MCF 10A (cell line): ENCODE results near the gene CARD11. TPM values are rescaled to one million over a fixed set of nuclear protein-coding genes. Genes with fewer than 3 reads are reported as not detected.
A peak's percentile ranks its signal among the peaks of the same experiment; 100 is the strongest.

Source experiments
- Bru-seq: library from RNA; stranded (reverse); fragments of 400-500 nt; gene quantifications from one replicate; lab custom pipeline; 2021; lab: Mats Ljungman, UMichigan
- BruChase-seq, 2 experiments: library from RNA; stranded (reverse); fragments of 400-500 nt; gene quantifications; one replicate each; lab custom pipeline; 2021; lab: Mats Ljungman, UMichigan
- BruUV-seq: library from RNA; stranded (reverse); fragments of 400-500 nt; replicated peaks from 2 replicates; lab custom pipeline; 2021; lab: Mats Ljungman, UMichigan
- CTCF ChIA-PET: fragments of 300-600 bp; sonication (Branson Sonifier 250); formaldehyde crosslinking; extraction: SDS; loops from one replicate; lab custom pipeline; 2021; ENCODE audit warnings: antibody characterized with exemption, inconsistent platforms; lab: Yijun Ruan, JAX
- POLR2A ChIA-PET: fragments of 300-600, 350-650 bp; sonication (Branson Sonifier 250); formaldehyde crosslinking; extraction: SDS; loops from one replicate; lab custom pipeline; 2020; ENCODE audit warnings: antibody characterized with exemption, inconsistent platforms; lab: Yijun Ruan, JAX
- DNase-seq: peaks from one replicate; pipeline ENCODE4 v3.0.0-alpha.2; 2018; ENCODE audit not compliant: unreplicated experiment
- H3K27ac Mint-ChIP-seq: one replicate; pipeline ENCODE4 v1.8.0; 2022; ENCODE audit warnings: mild to moderate bottlenecking, low read depth, mixed read lengths; ENCODE audit not compliant: unreplicated experiment
- H3K27me3 Mint-ChIP-seq: one replicate; pipeline ENCODE4 v1.8.0; 2022; ENCODE audit warnings: mixed read lengths; ENCODE audit not compliant: insufficient read depth, unreplicated experiment
- H3K36me3 Mint-ChIP-seq: one replicate; pipeline ENCODE4 v1.8.0; 2022; ENCODE audit warnings: mild to moderate bottlenecking, moderate library complexity, mixed read lengths; ENCODE audit not compliant: insufficient read depth, unreplicated experiment
- H3K4me1 Mint-ChIP-seq: one replicate; pipeline ENCODE4 v1.8.0; 2022; ENCODE audit warnings: mixed read lengths; ENCODE audit not compliant: insufficient read depth, unreplicated experiment
- H3K4me3 Mint-ChIP-seq: one replicate; pipeline ENCODE4 v1.8.0; 2022; ENCODE audit warnings: mild to moderate bottlenecking, moderate library complexity, mixed read lengths; ENCODE audit not compliant: unreplicated experiment
- H3K9me3 Mint-ChIP-seq: one replicate; pipeline ENCODE4 v1.8.0; 2022; ENCODE audit warnings: mixed read lengths; ENCODE audit not compliant: unreplicated experiment
- CTCF ChIP-seq: fragments of 200-600 bp; IDR thresholded peaks from one replicate; pipeline ENCODE4 v1.8.0; 2022; ENCODE audit warnings: antibody characterized with exemption, mild to moderate bottlenecking; ENCODE audit not compliant: unreplicated experiment
- intact Hi-C: fragments of 100-400 bp; cut with micrococcal nuclease; formaldehyde crosslinking; loops from 2 replicates; pipeline ENCODE4 v1.14.1; 2022
- long read RNA-seq: library from polyadenylated mRNA; stranded (forward); transcript quantifications from one replicate; pipeline ENCODE4 v2.0.0, GENCODE V29; 2022
- total RNA-seq: library from RNA; stranded (reverse); gene quantifications from 2 replicates; pipeline ENCODE4 v1.2.3, GENCODE V29; 2022

CARD11 gene
- total RNA-seq, result not detected in 2 replicates
- percentile 6 among the genes with signal in this experiment for Bru-seq, nascent RNA
- percentile 4 among the genes with signal in this experiment for BruChase-seq, experiment 1, labeled RNA remaining after a 6-hour chase
- BruChase-seq, experiment 2, labeled RNA remaining after a 2-hour chase, result percentile 8 among the genes with signal in this experiment
- long read RNA-seq, result 0 reads

GRCh38 chr7:3043544-3044371 is at the start of gene CARD11:
CARD11 (minus strand) TSS chr7:3043867; CDS start chr7:2958506, 85,361 bp downstream.
- H3K36me3 Mint-ChIP-seq, result no peaks in the 10 kb centered on the region
- H3K4me1 Mint-ChIP-seq, result no peaks in the 10 kb centered on the region
- DNase-seq, result no peak
- no peak for TF ChIP-seq CTCF
- no peak within 1 kb of the TSS for H3K4me3 Mint-ChIP-seq
- ChIA-PET CTCF (no interaction called here), POLR2A (no interaction called here)
- H3K9me3 Mint-ChIP-seq, result no peaks in the 10 kb centered on the region
- H3K27me3 Mint-ChIP-seq, result no peaks in the 10 kb centered on the region
- intact Hi-C loops, result no loop called here
- H3K27ac Mint-ChIP-seq, result no peak within 1 kb of the TSS
- BruUV-seq, result no TSS peak

DNA sequence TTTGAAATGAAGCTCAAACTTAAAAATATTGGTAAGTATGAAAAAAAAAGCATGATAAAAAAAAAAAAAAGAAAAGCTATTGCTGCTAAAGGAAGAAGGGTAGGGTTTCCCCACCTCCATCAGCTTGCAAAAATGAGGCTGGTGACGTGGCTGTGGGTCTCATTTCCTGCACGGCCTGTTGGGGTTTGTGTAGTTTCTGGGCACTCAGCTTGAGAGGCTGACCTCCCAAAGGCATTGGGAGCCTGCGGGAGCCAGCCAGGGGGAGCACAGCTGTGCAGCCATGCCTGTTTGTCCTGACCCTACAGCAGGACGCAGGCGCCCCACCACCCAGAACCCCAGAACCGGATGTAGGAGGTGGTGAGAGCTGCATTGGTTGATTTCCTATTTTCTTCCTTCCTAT is 48.8 kb upstream of the CARD11 start:
- Mint-ChIP-seq H3K36me3 (no peaks in the 10 kb centered on the region), H3K4me1 (no peaks in the 10 kb centered on the region)
- DNase-seq, result no peak

DNA sequence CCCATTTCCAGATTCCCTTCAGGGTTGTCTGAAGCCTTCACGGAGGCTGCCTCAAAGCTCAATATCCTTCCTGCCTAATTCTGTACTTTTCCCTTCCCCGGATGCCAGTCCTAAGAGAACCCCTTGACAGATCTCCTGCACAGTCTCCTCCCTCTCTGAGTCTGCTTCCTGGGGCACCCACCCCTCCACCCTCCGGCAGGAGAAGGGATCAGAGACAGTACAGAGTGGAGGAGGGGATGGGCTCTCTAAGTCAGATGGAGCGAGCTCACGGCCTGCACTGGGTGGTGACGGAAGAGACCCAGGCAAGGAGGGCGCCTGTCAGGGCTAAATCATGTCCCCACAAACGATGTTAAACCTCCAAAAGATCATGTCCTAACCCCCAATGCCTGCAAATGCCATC is 48.0 kb upstream of the CARD11 start:
- H3K36me3 Mint-ChIP-seq, result no peaks in the 10 kb centered on the region
- intact Hi-C loops, result no loop called here
- BruUV-seq, result no TSS peak
- ChIA-PET CTCF (interaction anchor here (0.6 kb wide), 1 partner anchor 116 kb away, joined by 3 read pairs; no protein-coding TSS in a partner anchor), POLR2A (no interaction called here)
- no peaks in the 10 kb centered on the region for H3K4me1 Mint-ChIP-seq
- H3K4me3 Mint-ChIP-seq, result no peak overlapping the region
- TF ChIP-seq CTCF, result no peak
- H3K27ac Mint-ChIP-seq, result no peak overlapping the region
- DNase-seq, result no peak
- H3K9me3 Mint-ChIP-seq, result no peaks in the 10 kb centered on the region
- H3K27me3 Mint-ChIP-seq, result no peaks in the 10 kb centered on the region

More for the DNA sequence above, 48.8 kb upstream of the CARD11 start:
- no peak overlapping the region for H3K27ac Mint-ChIP-seq
- no peak overlapping the region for H3K4me3 Mint-ChIP-seq
- TF ChIP-seq CTCF, result no peak
- no peaks in the 10 kb centered on the region for H3K27me3 Mint-ChIP-seq
- H3K9me3 Mint-ChIP-seq, result no peaks in the 10 kb centered on the region
- POLR2A ChIA-PET, result no interaction called here
- no TSS peak for BruUV-seq
- CTCF ChIA-PET, result interaction anchor here (0.6 to 0.8 kb wide), 2 partner anchors 465 to 859 kb away, joined by 4 to 5 read pairs; no protein-coding TSS in a partner anchor
- intact Hi-C loops, result no loop called here

GRCh38 chr7:3089493-3089892 is 45.8 kb upstream of the CARD11 start:
- Mint-ChIP-seq H3K9me3 (no peaks in the 10 kb centered on the region), H3K27me3 (peaks cover 12% of the 10 kb centered on the region), H3K4me3 (no peak overlapping the region), H3K4me1 (no peaks in the 10 kb centered on the region), H3K36me3 (no peaks in the 10 kb centered on the region), H3K27ac (no peak overlapping the region)
- ChIA-PET POLR2A (no interaction called here), CTCF (interaction anchor here (0.6 to 1.8 kb wide), 8 partner anchors 9 to 310 kb away, joined by 3 to 6 read pairs (median 3); no protein-coding TSS in a partner anchor)
- no TSS peak for BruUV-seq
- TF ChIP-seq CTCF, result peak; percentile 20
- intact Hi-C loops, result no loop called here
- DNase-seq, result peak; percentile 21
